ENCODE results near the gene CFAP141. TPM values are rescaled to one million over a fixed set of nuclear protein-coding genes. Genes with fewer than 3 reads are reported as not detected.
"Not testable (repeated sequence)": the region's sequence is repeated elsewhere in the genome, so short reads cannot be mapped to it uniquely, and the experiment has no call there.

CFAP141 gene
- total RNA-seq, 1 donor from 2014 or later, result not detected

- peaks cover 32% of the 10 kb centered on the region for H3K36me3 Mint-ChIP-seq
- H3K4me1 Mint-ChIP-seq (ENCODE audit: unreplicated experiment), result peaks cover 5% of the 10 kb centered on the region
- no peaks in the 10 kb centered on the region for H3K9me3 Mint-ChIP-seq
- peak overlapping the region; percentile 68 for H3K27ac Mint-ChIP-seq
- DNase-seq (ENCODE audit: extremely low spot score, unreplicated experiment), result no peak
- TF ChIP-seq CTCF (conservative IDR thresholded peaks at IDR 0.05), result no peak
- H3K27me3 Mint-ChIP-seq, result no peaks in the 10 kb centered on the region
- H3K4me3 Mint-ChIP-seq, result no peak overlapping the region
Measured at GRCh38 chr1:154207262-154207661, 1.1 kb upstream of the CFAP141 start.

DNA sequence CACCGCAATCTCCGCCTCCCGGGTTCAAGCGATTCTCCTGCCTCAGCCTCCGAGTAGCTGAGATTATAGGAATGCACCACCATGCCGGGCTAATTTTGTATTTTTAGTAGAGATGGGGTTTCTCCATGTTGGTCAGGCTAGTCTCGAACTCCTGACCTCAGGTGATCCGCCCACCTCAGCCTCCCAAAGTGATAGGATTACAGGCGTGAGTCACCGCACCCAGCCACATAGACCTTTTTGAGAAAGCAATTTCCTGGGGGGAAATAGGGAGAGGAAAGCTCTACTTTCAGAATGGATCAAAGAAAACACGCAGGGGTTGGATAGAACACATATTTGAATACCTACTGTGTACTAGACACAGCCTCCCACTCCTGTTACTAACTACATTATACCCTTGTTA lies 355 bp downstream of the CFAP141 start:
- not testable (repeated sequence) for DNase-seq (ENCODE audit: extremely low spot score, unreplicated experiment); H3K9me3 Mint-ChIP-seq; H3K27me3 Mint-ChIP-seq; H3K4me3 Mint-ChIP-seq; H3K4me1 Mint-ChIP-seq (ENCODE audit: unreplicated experiment)
- Mint-ChIP-seq H3K36me3 (peaks cover 28% of the 10 kb centered on the region), H3K27ac (peak overlapping the region; percentile 84)

DNA sequence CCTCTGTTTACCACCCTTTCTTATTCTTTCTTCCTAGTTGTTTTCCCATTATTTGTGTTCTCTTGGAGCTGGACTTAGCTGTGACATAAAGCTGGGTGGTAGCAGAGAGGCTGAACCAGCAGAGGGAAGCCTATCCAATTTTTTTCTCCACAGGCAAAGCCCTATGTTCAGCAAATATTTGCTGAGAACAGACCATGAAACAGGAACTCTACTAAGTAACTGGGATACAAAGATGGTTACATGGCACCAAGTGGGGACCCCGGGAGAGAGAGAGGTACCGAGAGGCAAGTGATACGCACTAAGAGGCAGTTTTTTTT lies 6.6 kb downstream of the CFAP141 start:
- H3K9me3 Mint-ChIP-seq, result no peaks in the 10 kb centered on the region
- no peaks in the 10 kb centered on the region for H3K27me3 Mint-ChIP-seq
- DNase-seq (ENCODE audit: extremely low spot score, unreplicated experiment), result no peak
- no peak for TF ChIP-seq CTCF (conservative IDR thresholded peaks at IDR 0.05)
- H3K4me3 Mint-ChIP-seq, result no peak overlapping the region
- H3K36me3 Mint-ChIP-seq, result no peaks in the 10 kb centered on the region
- H3K4me1 Mint-ChIP-seq (ENCODE audit: unreplicated experiment), result peaks cover 10% of the 10 kb centered on the region
- H3K27ac Mint-ChIP-seq, result no peak overlapping the region

- no peak for DNase-seq (ENCODE audit: extremely low spot score, unreplicated experiment)
- no peaks in the 10 kb centered on the region for H3K9me3 Mint-ChIP-seq
- peaks cover 3% of the 10 kb centered on the region for H3K27me3 Mint-ChIP-seq
- no peak overlapping the region for H3K27ac Mint-ChIP-seq
- H3K36me3 Mint-ChIP-seq, result no peaks in the 10 kb centered on the region
- TF ChIP-seq CTCF (conservative IDR thresholded peaks at IDR 0.05), result peak; percentile 74
- no peak overlapping the region for H3K4me3 Mint-ChIP-seq
- H3K4me1 Mint-ChIP-seq (ENCODE audit: unreplicated experiment), result peaks cover 10% of the 10 kb centered on the region
Measured at GRCh38 chr1:154198756-154199562, 7.2 kb downstream of the CFAP141 start.

DNA sequence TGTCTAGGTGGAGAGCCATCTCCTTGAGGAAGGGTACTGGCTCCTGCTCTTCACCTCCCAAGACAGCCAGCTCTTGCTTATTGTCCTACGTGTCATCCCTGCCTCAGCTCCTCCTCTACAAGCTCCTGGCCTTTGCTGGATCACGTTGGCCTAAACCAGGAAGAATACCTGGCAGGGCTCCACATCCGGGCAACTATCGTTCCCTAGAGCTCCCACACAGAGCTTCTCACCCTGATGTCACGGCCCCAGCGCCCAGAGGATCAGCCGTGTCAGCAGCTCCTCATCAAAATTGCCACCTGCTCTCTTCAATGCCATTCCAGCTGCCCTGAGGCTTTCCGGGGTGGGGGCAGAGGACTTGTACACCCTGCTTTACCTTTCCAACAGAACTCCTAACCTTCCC lies 12.3 kb downstream of the CFAP141 start:
- H3K4me3 Mint-ChIP-seq, result no peak overlapping the region
- no peak for DNase-seq (ENCODE audit: extremely low spot score, unreplicated experiment)
- no peaks in the 10 kb centered on the region for H3K36me3 Mint-ChIP-seq
- H3K27me3 Mint-ChIP-seq, result peaks cover 14% of the 10 kb centered on the region
- no peak for TF ChIP-seq CTCF (conservative IDR thresholded peaks at IDR 0.05)
- H3K27ac Mint-ChIP-seq, result no peak overlapping the region
- H3K4me1 Mint-ChIP-seq (ENCODE audit: unreplicated experiment), result peaks cover 26% of the 10 kb centered on the region
- H3K9me3 Mint-ChIP-seq, result no peaks in the 10 kb centered on the region

- Mint-ChIP-seq H3K36me3 (no peaks in the 10 kb centered on the region), H3K4me1 (ENCODE audit: unreplicated experiment) (peaks cover 26% of the 10 kb centered on the region), H3K4me3 (no peak overlapping the region), H3K27me3 (peaks cover 14% of the 10 kb centered on the region), H3K9me3 (no peaks in the 10 kb centered on the region), H3K27ac (no peak overlapping the region)
- no peak for DNase-seq (ENCODE audit: extremely low spot score, unreplicated experiment)
- no peak for TF ChIP-seq CTCF (conservative IDR thresholded peaks at IDR 0.05)
Measured at GRCh38 chr1:154192476-154192875, 13.7 kb downstream of the CFAP141 start.

Measured in type B pancreatic cell (in vitro differentiated cells).